ENCODE data around the gene CSTPP1. TPM values are rescaled to one million over a fixed set of nuclear protein-coding genes. Genes with fewer than 3 reads are reported as not detected.

CSTPP1 gene
- total RNA-seq, 1 experiment from 2014 or later = 88.3 TPM

- Histone ChIP-seq H3K4me2 (no peak overlapping the region), H3K9me3 (ENCODE audit: insufficient read depth, low read depth) (no peaks in the 10 kb centered on the region), H3K36me3 (ENCODE audit: low read depth) (no peaks in the 10 kb centered on the region), H3K4me1 (replicated peaks; ENCODE audit: insufficient read depth) (peaks cover 11% of the 10 kb centered on the region), H3K9me2 (ENCODE audit: insufficient read depth) (no peaks in the 10 kb centered on the region), H3K27ac (no peak overlapping the region), H3K79me2 (ENCODE audit: low read depth) (no peaks in the 10 kb centered on the region), H3K27me3 (ENCODE audit: insufficient read depth, low read depth) (no peaks in the 10 kb centered on the region), H2AFZ (no peak overlapping the region), H4K20me1 (ENCODE audit: insufficient read depth) (no peaks in the 10 kb centered on the region), H3F3A (ENCODE audit: insufficient read depth, low read depth) (no peaks in the 10 kb centered on the region), H3K4me3 (no peak overlapping the region)
- TF ChIP-seq EZH2 (IDR thresholded peaks at IDR 0.05; ENCODE audit: low read depth) = no peak
- TF ChIP-seq, protein P1, sequence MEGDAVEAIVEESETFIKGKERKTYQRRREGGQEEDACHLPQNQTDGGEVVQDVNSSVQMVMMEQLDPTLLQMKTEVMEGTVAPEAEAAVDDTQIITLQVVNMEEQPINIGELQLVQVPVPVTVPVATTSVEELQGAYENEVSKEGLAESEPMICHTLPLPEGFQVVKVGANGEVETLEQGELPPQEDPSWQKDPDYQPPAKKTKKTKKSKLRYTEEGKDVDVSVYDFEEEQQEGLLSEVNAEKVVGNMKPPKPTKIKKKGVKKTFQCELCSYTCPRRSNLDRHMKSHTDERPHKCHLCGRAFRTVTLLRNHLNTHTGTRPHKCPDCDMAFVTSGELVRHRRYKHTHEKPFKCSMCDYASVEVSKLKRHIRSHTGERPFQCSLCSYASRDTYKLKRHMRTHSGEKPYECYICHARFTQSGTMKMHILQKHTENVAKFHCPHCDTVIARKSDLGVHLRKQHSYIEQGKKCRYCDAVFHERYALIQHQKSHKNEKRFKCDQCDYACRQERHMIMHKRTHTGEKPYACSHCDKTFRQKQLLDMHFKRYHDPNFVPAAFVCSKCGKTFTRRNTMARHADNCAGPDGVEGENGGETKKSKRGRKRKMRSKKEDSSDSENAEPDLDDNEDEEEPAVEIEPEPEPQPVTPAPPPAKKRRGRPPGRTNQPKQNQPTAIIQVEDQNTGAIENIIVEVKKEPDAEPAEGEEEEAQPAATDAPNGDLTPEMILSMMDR (conservative IDR thresholded peaks at IDR 0.05) = no peak
- intact Hi-C loops (cut with micrococcal nuclease; ENCODE audit: unreplicated experiment) = no loop called here
- peak in 1 of 2 experiments; percentile 26 for DNase-seq
- CTCF ChIA-PET = no interaction called here
- no TSS peak for BruUV-seq (replicated peaks)
- POLR2A ChIA-PET (ENCODE audit: unreplicated experiment) = no interaction called here
Observed at GRCh38 chr11:47070769-47071168, 134.2 kb downstream of the CSTPP1 start.

DNA sequence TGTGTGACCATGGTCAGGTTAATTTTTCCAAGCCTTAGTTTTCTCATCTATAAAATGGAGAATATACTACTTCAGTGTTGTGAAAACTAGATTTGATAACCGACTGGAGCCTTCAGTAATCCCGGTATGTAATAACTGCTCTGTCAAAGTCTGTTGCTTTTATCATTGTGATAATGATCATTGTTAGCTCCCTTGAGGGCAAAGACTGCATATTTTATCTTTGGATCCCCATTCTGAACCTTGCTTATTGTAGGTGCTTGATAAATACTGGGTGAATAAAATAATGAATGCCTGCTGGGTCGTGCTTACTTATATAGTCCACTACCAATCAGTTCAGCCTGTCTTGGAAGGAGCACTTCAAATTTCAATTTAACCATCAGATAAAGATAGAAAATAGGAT, 134.8 kb downstream of the CSTPP1 start:
- no peak overlapping the region for H3K4me3 ChIP-seq
- H3K36me3 ChIP-seq (ENCODE audit: low read depth) = no peaks in the 10 kb centered on the region
- no peak overlapping the region for H2AFZ ChIP-seq
- no peaks in the 10 kb centered on the region for H3K9me2 ChIP-seq (ENCODE audit: insufficient read depth)
- TF ChIP-seq EZH2 (IDR thresholded peaks at IDR 0.05; ENCODE audit: low read depth) = no peak
- TF ChIP-seq, protein P1 (conservative IDR thresholded peaks at IDR 0.05) = no peak
- H3K27me3 ChIP-seq (ENCODE audit: insufficient read depth, low read depth) = no peaks in the 10 kb centered on the region
- no peaks in the 10 kb centered on the region for H4K20me1 ChIP-seq (ENCODE audit: insufficient read depth)
- H3K4me2 ChIP-seq = no peak overlapping the region
- intact Hi-C loops (cut with micrococcal nuclease; ENCODE audit: unreplicated experiment) = no loop called here
- H3F3A ChIP-seq (ENCODE audit: insufficient read depth, low read depth) = no peaks in the 10 kb centered on the region
- no peaks in the 10 kb centered on the region for H3K9me3 ChIP-seq (ENCODE audit: insufficient read depth, low read depth)
- peaks cover 11% of the 10 kb centered on the region for H3K4me1 ChIP-seq (replicated peaks; ENCODE audit: insufficient read depth)
- CTCF ChIA-PET = no interaction called here
- no peak for DNase-seq
- POLR2A ChIA-PET (ENCODE audit: unreplicated experiment) = no interaction called here
- no peaks in the 10 kb centered on the region for H3K79me2 ChIP-seq (ENCODE audit: low read depth)
- H3K27ac ChIP-seq = no peak overlapping the region
- BruUV-seq (replicated peaks) = no TSS peak

DNA sequence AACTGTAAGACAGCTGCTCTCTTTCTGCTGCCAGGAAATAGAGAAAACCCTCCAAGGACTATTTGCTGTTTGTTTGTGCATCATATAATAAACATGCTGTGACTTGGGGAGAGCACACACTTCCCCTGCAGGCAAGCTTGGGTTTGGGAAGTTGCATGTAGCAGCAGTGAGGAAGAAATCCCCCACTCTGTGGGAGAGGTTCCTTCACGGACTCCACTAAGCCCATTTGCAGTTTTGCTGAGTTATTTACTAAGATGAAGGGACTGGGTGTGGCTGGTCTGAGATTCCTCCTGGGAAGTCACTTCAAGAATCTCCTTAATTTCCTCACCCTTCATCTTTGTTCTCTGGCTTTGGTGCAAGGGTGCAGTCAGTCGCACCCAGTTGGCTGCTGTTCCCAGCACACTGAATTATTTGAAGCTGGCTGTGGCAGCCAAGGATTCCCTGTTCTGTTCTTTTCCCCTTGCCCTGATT, 135.3 kb downstream of the CSTPP1 start:
- CTCF ChIA-PET = no interaction called here
- BruUV-seq (replicated peaks) = no TSS peak
- POLR2A ChIA-PET (ENCODE audit: unreplicated experiment) = interaction anchor here (0.5 kb wide), 1 partner anchor 140 kb away, joined by 5 read pairs; no protein-coding TSS in a partner anchor
- no peak overlapping the region for H2AFZ ChIP-seq
- H3K4me3 ChIP-seq = no peak overlapping the region
- H3K9me2 ChIP-seq (ENCODE audit: insufficient read depth) = no peaks in the 10 kb centered on the region
- H3K9me3 ChIP-seq (ENCODE audit: insufficient read depth, low read depth) = no peaks in the 10 kb centered on the region
- no peaks in the 10 kb centered on the region for H3F3A ChIP-seq (ENCODE audit: insufficient read depth, low read depth)
- H3K4me2 ChIP-seq = no peak overlapping the region
- H3K4me1 ChIP-seq (replicated peaks; ENCODE audit: insufficient read depth) = peaks cover 7% of the 10 kb centered on the region
- no peak for DNase-seq
- H4K20me1 ChIP-seq (ENCODE audit: insufficient read depth) = no peaks in the 10 kb centered on the region
- no peaks in the 10 kb centered on the region for H3K27me3 ChIP-seq (ENCODE audit: insufficient read depth, low read depth)
- intact Hi-C loops (cut with micrococcal nuclease; ENCODE audit: unreplicated experiment) = no loop called here
- no peaks in the 10 kb centered on the region for H3K36me3 ChIP-seq (ENCODE audit: low read depth)
- H3K79me2 ChIP-seq (ENCODE audit: low read depth) = no peaks in the 10 kb centered on the region
- no peak overlapping the region for H3K27ac ChIP-seq
- TF ChIP-seq EZH2 (IDR thresholded peaks at IDR 0.05; ENCODE audit: low read depth) = no peak
